ENCODE measurements around the gene GTPBP3.

The GTPBP3 gene

DNA sequence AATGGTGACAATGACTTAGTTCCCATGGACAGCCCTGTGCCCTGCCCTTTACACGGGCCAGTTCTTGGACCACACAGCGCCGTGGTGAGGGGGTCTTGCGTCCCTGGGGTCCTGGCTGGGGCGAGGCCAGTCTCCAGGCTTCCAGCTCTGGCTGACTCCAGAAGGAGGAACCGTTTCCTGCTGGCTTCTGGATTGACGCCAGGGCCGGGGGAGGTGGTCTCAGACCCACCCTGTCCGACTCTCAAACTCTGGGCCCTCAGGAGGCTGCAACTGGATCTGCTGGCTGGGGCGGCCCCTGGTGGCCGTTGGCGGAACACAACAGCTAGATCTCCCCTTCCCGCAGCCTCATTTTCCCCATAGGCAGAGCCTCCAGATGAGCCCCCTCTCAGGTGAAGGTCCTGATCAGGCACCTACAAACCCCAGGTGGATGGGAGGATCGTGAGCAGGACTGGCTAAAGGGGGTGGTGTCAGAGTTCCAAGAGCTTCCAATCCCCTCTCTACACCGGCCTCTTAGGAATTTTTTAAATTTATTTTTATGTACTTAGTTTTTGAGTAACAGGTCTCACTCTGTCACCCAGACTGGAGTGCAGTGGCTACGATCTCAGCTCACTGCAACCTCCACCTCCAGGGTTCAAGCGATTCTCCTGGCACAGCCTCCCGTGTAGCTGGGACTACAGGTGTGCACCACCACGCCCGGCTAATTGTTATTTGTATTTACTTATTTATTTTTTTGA, 48.7 kb downstream of the GTPBP3 start:
- no peak for DNase-seq (ENCODE audit: low read depth)

DNA sequence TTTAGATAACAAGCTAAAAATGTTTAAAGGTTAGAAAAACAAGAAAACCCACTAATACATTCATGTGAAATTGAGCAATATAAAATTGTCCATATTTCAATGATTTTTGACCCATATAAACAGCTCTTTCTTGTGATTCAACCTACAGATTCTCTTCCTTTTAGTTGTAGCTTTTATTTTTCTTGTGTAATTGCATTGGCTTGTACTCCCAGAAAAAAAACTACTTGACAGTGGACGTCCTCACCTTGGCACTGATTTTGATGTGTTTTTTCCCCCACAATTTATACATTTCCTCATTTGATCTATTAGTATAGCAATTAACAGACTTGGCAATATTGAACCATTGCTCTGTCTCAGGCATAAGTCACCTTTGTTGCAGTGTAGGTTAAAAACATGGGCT, 51.9 kb downstream of the GTPBP3 start:
- no peak for DNase-seq (ENCODE audit: low read depth)

GRCh38 chr19:17389957-17390664, 52.8 kb downstream of the GTPBP3 start:
- DNase-seq (ENCODE audit: low read depth), result no peak

DNA sequence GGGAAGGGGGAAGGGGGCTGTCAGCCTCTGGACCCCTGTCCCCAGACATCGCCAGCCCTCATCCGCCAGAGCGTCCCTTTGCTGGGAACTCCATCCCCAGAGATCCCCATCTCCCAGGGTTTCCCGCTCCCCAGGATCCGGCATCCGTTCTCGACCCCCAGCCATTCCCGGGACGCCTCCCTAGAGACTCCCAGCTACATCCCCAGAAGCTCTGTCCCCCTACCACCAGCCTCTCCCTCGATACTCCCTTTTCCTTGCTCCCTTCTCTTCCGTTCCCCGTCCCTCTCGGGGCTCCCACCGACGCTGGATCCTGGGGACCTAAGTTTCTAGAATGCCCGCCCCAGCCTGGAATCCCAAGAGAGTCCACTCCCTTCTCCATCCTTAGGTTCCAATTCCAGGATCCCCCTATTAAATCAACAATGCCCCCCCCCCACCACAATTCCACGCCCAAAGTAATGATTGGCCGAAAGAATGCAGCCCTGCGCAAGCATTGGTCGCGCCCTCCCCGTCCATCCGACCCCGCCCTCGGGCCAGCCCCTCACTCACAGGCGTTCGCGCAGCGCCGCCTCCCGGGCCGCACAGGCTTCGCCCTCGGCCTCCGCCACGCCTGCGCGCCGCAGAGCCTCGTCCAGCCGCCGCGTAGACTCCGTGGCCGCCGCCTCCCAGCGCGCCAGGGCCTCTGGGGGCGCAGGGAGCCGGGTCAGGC, 53.5 kb downstream of the GTPBP3 start:
- peak; percentile 44 for DNase-seq (ENCODE audit: low read depth)

GRCh38 chr19:17391371-17392151, 54.2 kb downstream of the GTPBP3 start:
- DNase-seq (ENCODE audit: low read depth), result no peak
